ENCODE measurements around the gene KLHL35. TPM values are rescaled to one million over a fixed set of nuclear protein-coding genes. Genes with fewer than 3 reads are reported as not detected.

KLHL35 gene
- total and polyA plus RNA-seq, 5 donors from 2014 or later = 0.31 to 0.78 (median 0.48) TPM; not detected in 1

- H3K4me3 ChIP-seq (ENCODE audit: low read depth, low read length) = peak overlapping the region; percentile 89
- H3K27me3 ChIP-seq (ENCODE audit: control insufficient read depth, insufficient read depth, low read length) = no peaks in the 10 kb centered on the region
- ATAC-seq (ENCODE audit: low read depth in 2 of 2) (peak; percentile 18), DNase-seq (peak in 2 of 3 donors; percentile 49 to 51)
- H3K36me3 ChIP-seq (ENCODE audit: control insufficient read depth, insufficient read depth, low read length) = peaks cover 40% of the 10 kb centered on the region
- peaks cover 39% of the 10 kb centered on the region for H3K4me1 ChIP-seq (ENCODE audit: control insufficient read depth, insufficient read depth, low read length, poor library complexity, severe bottlenecking)
- Mint-ChIP-seq H3K4me1 (peaks cover 0 to 54% (median 36%) of the 10 kb centered on the region in 4 donors), H3K27ac (peak overlapping the region; percentile 89 to 98 (median 96)), H3K9me3 (no peaks in the 10 kb centered on the region), H3K27me3 (peaks cover 6% of the 10 kb centered on the region), H3K4me3 (peak overlapping the region; percentile 82 to 98 (median 94)), H3K36me3 (peaks cover 40% of the 10 kb centered on the region)
- H3K9me3 ChIP-seq (ENCODE audit: control insufficient read depth in 2 of 2, low read length in 2 of 2) = no peaks in the 10 kb centered on the region
- peak overlapping the region; percentile 92 for H3K27ac ChIP-seq (ENCODE audit: insufficient read depth, low read length, poor library complexity, severe bottlenecking)
Observed at GRCh38 chr11:75400146-75400865, 32.7 kb downstream of the KLHL35 start.

- peak within 1 kb of the TSS; percentile 82 to 98 (median 94) for H3K4me3 Mint-ChIP-seq
- H3K27ac Mint-ChIP-seq = peak within 1 kb of the TSS; percentile 94 to 98 (median 96)
Observed at GRCh38 chr11:75399344-75400145, 33.5 kb downstream of the KLHL35 start, which contains the start of gene RPS3. RPS3 (plus strand) TSS chr11:75399518; CDS start chr11:75399548, 30 bp downstream.

GRCh38 chr11:75398906-75399305, 34.1 kb downstream of the KLHL35 start:
- Mint-ChIP-seq H3K4me1 (peaks cover 0 to 44% (median 31%) of the 10 kb centered on the region in 4 donors), H3K9me3 (no peaks in the 10 kb centered on the region), H3K27ac (peak overlapping the region in 2 of 3 donors; percentile 96 to 98), H3K36me3 (peaks cover 35% of the 10 kb centered on the region), H3K4me3 (peak overlapping the region; percentile 82 to 98 (median 94)), H3K27me3 (peaks cover 13% of the 10 kb centered on the region)
- peaks cover 35% of the 10 kb centered on the region for H3K4me1 ChIP-seq (ENCODE audit: control insufficient read depth, insufficient read depth, low read length, poor library complexity, severe bottlenecking)
- no peaks in the 10 kb centered on the region for H3K27me3 ChIP-seq (ENCODE audit: control insufficient read depth, insufficient read depth, low read length)
- no peak for DNase-seq
- peaks cover 26% of the 10 kb centered on the region for H3K36me3 ChIP-seq (ENCODE audit: control insufficient read depth, insufficient read depth, low read length)
- no peak overlapping the region for H3K27ac ChIP-seq (ENCODE audit: insufficient read depth, low read length, poor library complexity, severe bottlenecking)
- H3K9me3 ChIP-seq (ENCODE audit: control insufficient read depth in 2 of 2, low read length in 2 of 2) = no peaks in the 10 kb centered on the region
- H3K4me3 ChIP-seq (ENCODE audit: low read depth, low read length) = no peak overlapping the region
- ATAC-seq (ENCODE audit: low read depth in 2 of 2) = no peak

More at GRCh38 chr11:75399344-75400145, 33.5 kb downstream of the KLHL35 start, which contains the start of gene RPS3:
- H3K4me3 ChIP-seq (ENCODE audit: low read depth, low read length) = peak within 1 kb of the TSS; percentile 89
- peak; percentile 90 to 94 for ATAC-seq (ENCODE audit: low read depth in 2 of 2)
- peaks cover 32% of the 10 kb centered on the region for H3K36me3 ChIP-seq (ENCODE audit: control insufficient read depth, insufficient read depth, low read length)
- no peaks in the 10 kb centered on the region for H3K27me3 ChIP-seq (ENCODE audit: control insufficient read depth, insufficient read depth, low read length)
- peak; percentile 80 to 93 (median 90) for DNase-seq
- Mint-ChIP-seq H3K4me1 (peaks cover 0 to 51% (median 36%) of the 10 kb centered on the region in 4 donors), H3K9me3 (no peaks in the 10 kb centered on the region), H3K36me3 (peaks cover 40% of the 10 kb centered on the region), H3K27me3 (peaks cover 12% of the 10 kb centered on the region)
- H3K27ac ChIP-seq (ENCODE audit: insufficient read depth, low read length, poor library complexity, severe bottlenecking) = peak within 1 kb of the TSS; percentile 92
- H3K4me1 ChIP-seq (ENCODE audit: control insufficient read depth, insufficient read depth, low read length, poor library complexity, severe bottlenecking) = peaks cover 39% of the 10 kb centered on the region
- no peaks in the 10 kb centered on the region for H3K9me3 ChIP-seq (ENCODE audit: control insufficient read depth in 2 of 2, low read length in 2 of 2)

- Histone ChIP-seq H3K4me1 (ENCODE audit: control insufficient read depth, insufficient read depth, low read length, poor library complexity, severe bottlenecking) (no peaks in the 10 kb centered on the region), H3K4me3 (ENCODE audit: low read depth, low read length) (no peak overlapping the region), H3K27ac (ENCODE audit: insufficient read depth, low read length, poor library complexity, severe bottlenecking) (no peak overlapping the region), H3K27me3 (ENCODE audit: control insufficient read depth, insufficient read depth, low read length) (peaks cover 2% of the 10 kb centered on the region), H3K9me3 (ENCODE audit: control insufficient read depth in 2 of 2, low read length in 2 of 2) (no peaks in the 10 kb centered on the region), H3K36me3 (ENCODE audit: control insufficient read depth, insufficient read depth, low read length) (no peaks in the 10 kb centered on the region)
- H3K4me1 Mint-ChIP-seq = peaks cover 0 to 7% (median under 1%) of the 10 kb centered on the region in 4 donors
- H3K36me3 Mint-ChIP-seq = no peaks in the 10 kb centered on the region
- no peaks in the 10 kb centered on the region for H3K9me3 Mint-ChIP-seq
- no peak overlapping the region for H3K4me3 Mint-ChIP-seq
- H3K27me3 Mint-ChIP-seq = peaks cover 20% of the 10 kb centered on the region
- DNase-seq (no peak), ATAC-seq (ENCODE audit: low read depth in 2 of 2) (no peak)
- H3K27ac Mint-ChIP-seq = no peak overlapping the region
Observed at GRCh38 chr11:75394085-75394840, 38.7 kb downstream of the KLHL35 start.

- Histone ChIP-seq H3K27me3 (ENCODE audit: control insufficient read depth, insufficient read depth, low read length) (peaks cover 2% of the 10 kb centered on the region), H3K4me1 (ENCODE audit: control insufficient read depth, insufficient read depth, low read length, poor library complexity, severe bottlenecking) (peaks cover 7% of the 10 kb centered on the region), H3K36me3 (ENCODE audit: control insufficient read depth, insufficient read depth, low read length) (no peaks in the 10 kb centered on the region), H3K4me3 (ENCODE audit: low read depth, low read length) (no peak overlapping the region), H3K27ac (ENCODE audit: insufficient read depth, low read length, poor library complexity, severe bottlenecking) (no peak overlapping the region), H3K9me3 (ENCODE audit: control insufficient read depth in 2 of 2, low read length in 2 of 2) (no peaks in the 10 kb centered on the region)
- Mint-ChIP-seq H3K9me3 (no peaks in the 10 kb centered on the region), H3K4me1 (peaks cover 0 to 2% (median 0%) of the 10 kb centered on the region in 4 donors), H3K27me3 (peaks cover 12% of the 10 kb centered on the region), H3K27ac (no peak overlapping the region), H3K4me3 (no peak overlapping the region), H3K36me3 (no peaks in the 10 kb centered on the region)
- DNase-seq (no peak), ATAC-seq (ENCODE audit: low read depth in 2 of 2) (no peak)
Observed at GRCh38 chr11:75389925-75390324, 43.1 kb downstream of the KLHL35 start.

GRCh38 chr11:75389276-75389605, 43.8 kb downstream of the KLHL35 start:
- Histone ChIP-seq H3K9me3 (ENCODE audit: control insufficient read depth in 2 of 2, low read length in 2 of 2) (no peaks in the 10 kb centered on the region), H3K4me3 (ENCODE audit: low read depth, low read length) (no peak overlapping the region), H3K36me3 (ENCODE audit: control insufficient read depth, insufficient read depth, low read length) (no peaks in the 10 kb centered on the region), H3K27me3 (ENCODE audit: control insufficient read depth, insufficient read depth, low read length) (peaks cover 2% of the 10 kb centered on the region), H3K4me1 (ENCODE audit: control insufficient read depth, insufficient read depth, low read length, poor library complexity, severe bottlenecking) (peaks cover 12% of the 10 kb centered on the region), H3K27ac (ENCODE audit: insufficient read depth, low read length, poor library complexity, severe bottlenecking) (no peak overlapping the region)
- Mint-ChIP-seq H3K27me3 (peaks cover 7% of the 10 kb centered on the region), H3K27ac (no peak overlapping the region), H3K9me3 (no peaks in the 10 kb centered on the region), H3K4me1 (peaks cover 3 to 8% (median 4%) of the 10 kb centered on the region in 4 donors), H3K4me3 (no peak overlapping the region), H3K36me3 (no peaks in the 10 kb centered on the region)
- no peak for ATAC-seq (ENCODE audit: low read depth in 2 of 2)
- no peak for DNase-seq

Measured in CD4-positive, CD25-positive, alpha-beta regulatory T cell (primary cell).